OCI-M2 (cell line): ENCODE data around the gene PICALM.
"Not testable (repeated sequence)": the region's sequence is repeated elsewhere in the genome, so short reads cannot be mapped to it uniquely, and the experiment has no call there.

Experiments used
- DNase-seq: peaks from one replicate; lab custom pipeline; 2025; ENCODE audit not compliant: unreplicated experiment; lab: John Stamatoyannopoulos, UW

The PICALM gene

DNA sequence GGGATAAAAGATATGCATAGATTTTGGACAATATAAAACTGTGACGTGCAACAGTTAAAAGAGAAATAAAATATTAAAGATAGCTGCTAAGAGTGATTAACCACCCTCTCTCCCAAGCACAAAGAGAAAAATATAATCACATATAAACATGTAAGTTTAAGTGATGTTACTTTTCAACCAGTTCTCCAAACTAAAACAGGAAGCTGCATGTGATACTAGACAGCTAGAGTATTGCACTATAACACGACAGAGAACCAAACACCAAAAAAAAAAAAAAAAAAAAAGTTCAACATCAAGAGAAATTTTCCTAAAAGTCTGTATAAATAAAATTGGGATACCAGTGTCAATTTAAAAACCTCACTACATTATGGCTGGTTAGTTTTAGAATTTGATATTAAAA is 79.1 kb downstream of the PICALM start:
- no peak for DNase-seq

DNA sequence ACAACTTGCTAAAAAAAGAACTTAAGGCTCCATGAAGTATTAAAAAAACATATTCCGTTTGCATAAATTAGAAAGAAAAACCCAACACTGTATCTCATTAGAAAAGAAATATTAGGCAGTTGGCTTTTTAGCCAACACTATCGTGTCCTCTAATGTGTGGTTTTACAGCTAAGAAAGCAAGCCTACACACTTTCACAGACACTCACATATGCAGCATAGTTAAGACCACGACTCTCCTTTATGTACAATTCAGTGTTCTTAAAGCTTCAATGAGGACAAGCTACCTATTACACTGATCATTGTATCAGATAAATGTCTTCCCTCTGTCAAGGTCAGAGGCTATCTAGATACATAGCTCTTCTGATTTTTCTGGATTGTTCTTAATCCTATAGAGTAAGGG is 80.1 kb downstream of the PICALM start:
- no peak for DNase-seq

DNA sequence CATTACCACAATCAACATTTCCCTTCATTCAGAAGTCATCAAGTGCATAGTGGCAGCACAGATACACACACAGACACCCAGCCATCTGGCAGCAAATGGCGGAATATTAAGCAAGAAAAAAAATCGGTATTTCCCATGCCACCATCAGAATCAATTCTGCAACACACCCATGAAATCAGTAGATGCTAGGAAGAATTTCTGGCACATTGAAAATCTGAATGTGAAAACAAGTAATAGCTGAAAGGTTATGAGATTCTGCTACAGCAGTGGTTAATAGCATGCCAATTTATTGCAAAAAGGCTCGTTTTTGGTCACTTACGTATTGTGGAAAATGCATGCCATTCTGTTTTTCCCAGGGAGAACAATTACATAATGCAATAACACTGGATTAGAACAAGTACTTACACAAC is 91.1 kb downstream of the PICALM start:
- no peak for DNase-seq

DNA sequence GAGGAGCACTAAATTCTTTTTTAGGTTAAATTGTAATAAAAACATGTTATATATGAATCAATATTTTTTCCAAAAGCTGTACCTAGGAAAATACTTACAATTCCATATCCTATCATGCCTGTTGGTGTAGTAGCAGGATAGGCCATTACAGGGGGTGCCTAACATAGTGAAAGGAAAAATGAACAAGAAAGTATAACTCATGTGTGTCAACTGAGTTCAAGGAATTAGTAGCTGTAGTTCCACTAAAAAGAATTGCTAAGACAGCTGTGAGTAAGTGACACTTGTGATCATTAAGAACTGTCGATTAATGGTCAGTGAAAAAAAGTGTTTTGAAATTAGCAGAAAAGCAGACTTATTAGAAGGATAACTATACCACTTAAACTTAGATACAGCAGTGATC is 92.4 kb downstream of the PICALM start:
- DNase-seq: no peak

DNA sequence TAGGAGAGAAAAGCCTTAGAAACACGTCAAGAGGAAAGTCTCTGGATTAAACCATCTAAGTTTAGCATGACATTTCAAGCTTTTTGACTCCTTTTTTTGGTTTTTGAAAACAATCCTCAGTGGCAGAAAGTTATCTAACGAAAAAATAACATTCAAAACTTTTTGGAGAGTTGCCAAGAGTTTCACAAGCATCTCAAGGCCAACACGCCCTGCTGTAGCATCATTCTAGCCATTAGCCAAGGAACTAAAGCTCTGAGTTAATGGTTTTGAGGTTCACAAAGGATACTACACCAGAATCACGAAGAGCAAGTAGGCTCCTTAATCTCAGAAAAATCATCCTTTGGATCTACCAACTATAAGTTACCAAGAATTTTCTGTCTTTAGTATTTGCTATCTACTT is 94.8 kb downstream of the PICALM start:
- DNase-seq: no peak

DNA sequence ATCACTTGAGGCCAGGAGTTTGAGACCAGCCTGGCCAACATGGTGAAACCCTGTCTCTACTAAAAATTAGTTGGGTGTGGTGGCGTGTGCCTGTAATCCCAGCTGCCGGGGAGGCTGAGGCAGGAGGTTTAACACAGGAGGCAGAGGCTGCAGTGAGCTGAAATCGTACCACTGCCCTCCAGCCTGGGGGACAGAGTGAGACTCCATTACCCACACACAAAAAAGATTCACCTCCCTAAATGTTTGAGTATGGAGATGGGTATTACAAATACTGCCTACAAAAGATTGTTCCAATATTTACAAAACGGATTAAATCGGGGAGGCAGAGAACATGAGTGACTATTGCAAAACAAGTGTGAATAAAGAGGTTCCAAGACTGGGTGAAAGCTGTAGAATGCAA is 98.3 kb downstream of the PICALM start:
- no peak for DNase-seq

DNA sequence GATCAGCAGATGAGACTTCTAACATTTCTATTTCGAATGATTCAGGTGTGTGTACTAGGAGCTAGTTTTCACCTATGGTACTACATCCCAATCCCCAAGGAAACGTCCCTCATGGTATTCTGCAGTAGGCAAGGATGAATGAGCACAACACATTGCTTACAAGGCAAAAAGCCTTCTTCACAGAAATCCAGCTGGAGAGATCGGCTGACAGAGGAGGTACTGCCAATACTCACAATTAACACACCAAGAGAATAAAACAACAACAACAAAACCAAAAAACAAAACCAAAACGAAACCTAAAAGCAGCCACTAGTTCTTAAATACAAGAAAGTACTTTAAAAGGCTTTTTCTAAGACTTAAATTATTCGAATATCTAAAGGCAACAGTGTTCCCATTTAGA is 101.4 kb downstream of the PICALM start:
- DNase-seq: no peak

DNA sequence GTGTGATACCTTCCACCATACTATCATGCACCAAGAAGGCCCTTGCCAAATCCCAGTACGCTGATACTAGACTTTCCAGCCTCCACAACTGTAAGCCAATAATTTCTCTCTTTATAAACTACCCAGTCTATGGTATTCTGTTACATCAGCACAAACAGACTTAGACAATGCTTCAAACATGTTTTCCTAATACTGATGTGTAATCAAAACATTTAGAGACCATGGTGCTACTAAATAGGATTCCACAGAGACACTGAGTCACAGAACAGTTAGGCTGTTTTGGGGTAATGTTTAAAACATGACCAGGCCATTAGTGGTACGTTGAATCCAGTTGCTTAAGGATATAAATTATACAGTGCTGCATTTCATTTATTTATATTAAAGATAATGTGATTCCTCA is 103.7 kb downstream of the PICALM start:
- DNase-seq: no peak

DNA sequence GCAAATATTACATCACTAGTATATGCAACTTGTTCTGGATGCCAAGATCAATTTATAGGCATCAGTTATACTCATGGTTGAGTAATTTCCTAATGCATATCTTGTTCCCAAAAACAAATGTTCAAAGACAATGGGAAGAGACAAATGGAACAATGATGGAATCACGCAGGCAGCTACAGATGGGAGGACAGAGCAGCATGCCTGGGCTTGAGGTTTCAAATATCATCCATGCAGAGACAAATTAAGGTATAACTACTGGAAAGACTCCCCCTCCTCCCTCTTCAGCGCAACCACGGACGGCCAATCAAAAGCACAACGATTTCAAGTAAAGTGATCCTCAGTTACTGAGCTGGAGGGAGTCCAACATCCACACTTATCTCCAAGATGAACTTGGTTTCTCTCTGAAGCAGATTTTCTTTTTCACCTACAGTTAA is 106.9 kb downstream of the PICALM start:
- no peak for DNase-seq

DNA sequence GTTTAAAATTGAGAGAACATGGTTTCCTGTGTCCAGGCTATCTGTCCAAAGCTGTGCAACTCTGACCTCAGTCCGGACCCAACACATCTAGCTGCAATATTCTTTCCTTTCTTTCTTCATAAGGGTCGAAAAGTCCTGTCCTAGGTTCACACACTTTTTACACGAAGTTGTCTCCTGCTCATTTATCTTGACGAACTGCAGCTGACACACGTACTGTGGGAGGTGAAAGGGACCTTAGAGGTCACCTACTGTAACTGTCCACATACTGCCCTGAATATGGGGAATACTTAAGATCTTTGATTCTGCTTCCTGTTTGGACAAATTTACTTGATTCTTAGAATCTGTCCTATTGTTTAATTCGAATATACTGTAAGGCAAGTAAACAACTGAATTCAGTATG is 107.8 kb downstream of the PICALM start:
- no peak for DNase-seq

DNA sequence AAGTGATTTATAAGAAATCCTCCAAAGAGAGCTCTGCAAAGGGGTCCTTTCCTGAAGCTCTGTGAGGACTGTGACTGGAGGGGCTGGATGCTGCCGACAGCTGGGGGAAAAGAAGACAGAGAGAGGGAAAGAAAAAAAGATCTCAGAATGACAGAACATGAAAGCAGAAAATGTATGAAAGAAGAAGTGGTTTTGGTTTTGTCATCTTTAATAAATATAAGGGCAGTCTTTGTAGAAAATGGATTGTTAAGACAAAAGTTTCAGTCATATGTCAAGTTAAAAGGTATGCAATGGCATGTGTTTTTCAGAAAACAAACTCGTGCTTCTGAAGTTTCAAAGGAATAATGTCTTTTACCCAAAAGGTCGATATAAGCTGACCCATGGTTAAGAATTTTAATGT is 108.2 kb downstream of the PICALM start:
- DNase-seq: no peak

DNA sequence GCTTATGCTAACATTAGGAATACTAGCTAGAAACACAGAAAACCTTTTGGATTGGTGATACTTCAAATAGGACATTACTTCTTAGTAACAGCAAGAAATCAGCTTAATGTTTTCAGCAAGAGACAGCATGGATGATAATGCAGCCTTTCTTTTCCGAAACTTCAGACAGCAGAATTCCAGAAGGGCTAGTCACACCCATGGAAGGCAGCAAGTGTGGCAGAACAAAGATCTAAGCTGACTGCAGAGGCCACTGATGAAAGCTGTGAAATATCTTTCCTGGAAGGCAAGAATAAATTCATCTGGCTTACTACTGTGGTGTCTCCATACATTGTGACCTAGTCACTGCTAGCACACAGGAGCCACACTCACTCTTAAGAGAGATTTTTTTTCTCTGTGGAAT is 113.4 kb downstream of the PICALM start:
- no peak for DNase-seq

DNA sequence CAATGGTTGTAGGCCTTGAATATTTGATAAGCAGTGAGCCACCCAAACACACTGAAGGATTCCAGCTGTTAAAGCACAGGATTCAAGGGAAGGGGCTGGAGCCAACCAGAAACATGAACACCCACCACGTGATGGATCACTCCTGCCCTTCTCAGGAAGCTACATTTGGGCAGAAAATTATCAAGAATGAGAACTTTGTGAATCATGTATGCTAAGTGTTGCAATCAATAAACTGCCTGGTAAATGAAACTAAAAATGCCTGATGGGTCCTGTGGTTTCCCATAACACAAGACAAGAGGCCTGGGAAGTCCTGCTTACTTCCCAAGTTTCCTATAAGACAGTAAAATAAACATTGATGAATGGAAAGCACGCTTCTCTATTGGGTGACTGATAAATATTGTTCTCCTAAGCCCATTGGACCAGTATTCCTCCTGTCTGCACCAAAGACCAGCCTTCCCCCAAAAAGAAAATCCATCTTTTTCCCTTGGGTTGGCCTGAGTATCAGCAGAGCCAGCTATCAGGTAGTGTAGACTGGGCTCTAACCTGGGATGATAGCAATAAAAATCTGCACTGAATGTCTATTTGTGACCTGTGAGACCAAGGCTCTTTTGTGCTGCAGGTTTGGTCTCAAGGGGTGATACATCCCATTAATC is 115.3 kb downstream of the PICALM start:
- no peak for DNase-seq

DNA sequence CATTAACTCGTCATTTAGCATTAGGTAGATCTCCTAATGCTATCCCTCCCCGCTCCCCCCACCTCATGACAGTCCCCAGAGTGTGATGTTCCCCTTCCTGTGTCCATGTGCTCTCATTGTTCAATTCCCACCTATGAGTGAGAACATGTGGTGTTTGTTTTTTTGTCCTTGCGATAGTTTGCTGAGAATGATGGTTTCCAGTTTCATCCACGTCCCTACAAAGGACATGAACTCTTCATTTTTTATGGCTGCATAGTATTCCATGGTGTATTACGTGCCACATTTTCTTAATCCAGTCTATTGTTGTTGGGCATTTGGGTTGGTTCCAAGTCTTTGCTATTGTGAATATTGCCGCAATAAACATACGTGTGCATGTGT is 116.8 kb downstream of the PICALM start:
- DNase-seq: not testable (repeated sequence)

DNA sequence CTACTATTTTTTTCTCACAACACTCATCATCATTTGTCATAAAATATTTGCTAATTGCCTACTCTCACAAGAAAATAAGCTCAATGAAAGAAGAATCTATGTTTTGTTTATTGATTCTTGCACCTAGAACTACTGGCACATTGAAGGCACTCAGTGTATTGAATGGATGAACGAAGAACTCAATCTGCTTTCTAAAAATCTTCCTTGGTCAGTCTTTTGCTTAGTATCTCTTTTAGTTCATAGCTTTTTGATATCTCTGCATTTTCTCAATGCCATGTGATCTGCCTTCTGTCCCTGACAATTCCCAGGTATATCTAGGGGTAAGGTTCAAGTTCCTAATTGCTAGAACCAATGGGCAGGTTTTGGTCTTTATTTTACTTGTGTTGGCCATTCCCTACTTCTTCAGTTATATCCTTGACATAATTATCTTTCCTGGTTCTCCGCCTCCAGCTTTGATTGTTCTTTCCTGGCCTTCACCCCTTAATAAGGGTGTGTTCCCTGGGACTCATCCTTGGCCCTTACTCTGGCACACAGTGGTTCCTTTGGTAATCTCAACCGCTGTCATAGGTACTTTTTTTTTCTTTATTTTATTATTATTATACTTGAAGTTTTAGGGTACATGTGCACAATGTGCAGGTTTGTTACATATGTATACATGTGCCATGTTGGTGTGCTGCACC is 117.3 kb downstream of the PICALM start:
- no peak for DNase-seq

DNA sequence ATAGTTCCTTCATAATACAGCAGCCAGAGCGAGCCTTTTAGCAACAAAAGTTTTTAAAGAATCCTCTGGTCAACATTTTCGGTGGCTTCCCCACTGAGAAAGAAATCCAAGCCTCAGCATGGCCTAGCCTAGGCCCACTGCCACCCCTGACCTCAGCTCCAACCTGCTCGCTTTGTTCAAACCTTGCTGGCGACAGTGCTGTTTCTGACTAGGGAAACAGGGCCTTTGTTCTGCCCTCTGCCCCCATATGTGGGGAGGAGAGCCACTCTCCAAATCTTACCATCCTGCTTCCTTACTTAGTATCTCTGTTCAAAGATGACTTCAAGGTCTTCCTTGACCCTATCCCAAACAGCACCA is 117.9 kb downstream of the PICALM start:
- no peak for DNase-seq

DNA sequence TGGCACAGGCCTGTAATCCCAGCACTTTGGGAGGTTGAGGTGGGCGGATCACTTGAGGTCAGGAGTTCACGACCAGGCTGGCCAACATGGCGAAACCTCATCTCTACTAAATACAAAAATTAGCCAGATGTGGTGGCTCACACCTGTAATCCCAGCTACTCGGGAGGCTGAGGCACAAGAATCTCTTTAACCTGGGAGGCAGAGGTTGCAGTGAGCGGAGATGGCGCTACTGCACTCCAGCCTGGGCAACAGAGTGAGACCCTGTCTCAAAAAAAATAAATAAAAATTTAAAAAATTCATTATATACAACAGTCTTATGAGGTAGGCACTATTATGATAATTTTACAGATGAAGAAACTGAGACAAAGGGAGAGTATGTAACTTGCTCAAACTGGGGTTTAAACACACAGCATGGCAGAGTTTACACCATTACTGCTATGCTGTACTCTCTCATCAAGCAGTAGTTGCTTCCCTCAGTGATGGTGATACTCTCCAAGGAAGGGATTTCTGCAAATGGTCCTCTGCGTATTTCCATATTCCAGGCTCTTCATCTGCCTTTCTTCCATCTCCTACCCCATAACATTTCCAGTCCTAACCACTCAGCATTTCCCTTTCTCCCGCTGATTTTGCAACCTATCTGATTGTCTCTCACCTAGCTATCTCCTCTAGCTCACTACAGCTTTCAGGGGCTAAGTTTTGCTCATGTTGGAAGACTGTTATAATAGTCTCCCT is 118.4 kb downstream of the PICALM start:
- no peak for DNase-seq

DNA sequence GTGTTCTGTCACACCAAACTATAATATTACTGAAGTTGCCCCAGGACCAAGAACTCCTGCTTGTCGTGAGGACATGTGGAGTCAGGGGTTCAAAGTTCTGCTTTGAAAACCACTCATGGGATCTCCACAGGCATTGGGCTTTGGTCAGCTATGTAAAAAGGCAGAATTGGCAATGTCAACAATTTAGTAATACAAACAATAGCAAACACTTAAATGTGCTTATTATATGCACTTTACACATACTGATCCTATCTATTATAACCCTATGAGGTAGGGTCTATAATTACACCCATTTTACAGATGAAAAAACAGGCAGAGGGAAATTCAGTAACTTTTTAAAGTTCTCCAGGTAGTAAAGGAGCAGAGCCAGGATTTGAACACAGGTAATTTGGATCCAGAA is 119.1 kb downstream of the PICALM start:
- no peak for DNase-seq

DNA sequence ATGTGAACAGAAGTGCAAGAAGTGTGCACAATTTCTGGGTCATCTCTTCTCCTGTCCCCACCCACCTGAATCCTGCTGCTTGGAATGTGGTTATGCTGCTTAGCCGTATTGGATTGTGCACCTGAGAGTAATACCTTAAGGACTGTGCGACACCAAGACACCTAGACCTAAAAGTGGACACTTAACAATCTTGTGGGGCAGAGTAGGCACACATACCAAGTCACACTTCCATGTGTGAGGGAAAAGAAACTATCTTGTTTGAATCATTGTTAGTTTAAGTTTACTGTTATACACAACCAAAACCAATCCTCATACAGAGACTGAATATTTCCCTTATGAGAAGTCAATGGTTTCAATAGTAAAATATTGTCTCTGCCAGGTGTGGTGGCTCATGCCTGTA is 120.0 kb downstream of the PICALM start:
- no peak for DNase-seq

DNA sequence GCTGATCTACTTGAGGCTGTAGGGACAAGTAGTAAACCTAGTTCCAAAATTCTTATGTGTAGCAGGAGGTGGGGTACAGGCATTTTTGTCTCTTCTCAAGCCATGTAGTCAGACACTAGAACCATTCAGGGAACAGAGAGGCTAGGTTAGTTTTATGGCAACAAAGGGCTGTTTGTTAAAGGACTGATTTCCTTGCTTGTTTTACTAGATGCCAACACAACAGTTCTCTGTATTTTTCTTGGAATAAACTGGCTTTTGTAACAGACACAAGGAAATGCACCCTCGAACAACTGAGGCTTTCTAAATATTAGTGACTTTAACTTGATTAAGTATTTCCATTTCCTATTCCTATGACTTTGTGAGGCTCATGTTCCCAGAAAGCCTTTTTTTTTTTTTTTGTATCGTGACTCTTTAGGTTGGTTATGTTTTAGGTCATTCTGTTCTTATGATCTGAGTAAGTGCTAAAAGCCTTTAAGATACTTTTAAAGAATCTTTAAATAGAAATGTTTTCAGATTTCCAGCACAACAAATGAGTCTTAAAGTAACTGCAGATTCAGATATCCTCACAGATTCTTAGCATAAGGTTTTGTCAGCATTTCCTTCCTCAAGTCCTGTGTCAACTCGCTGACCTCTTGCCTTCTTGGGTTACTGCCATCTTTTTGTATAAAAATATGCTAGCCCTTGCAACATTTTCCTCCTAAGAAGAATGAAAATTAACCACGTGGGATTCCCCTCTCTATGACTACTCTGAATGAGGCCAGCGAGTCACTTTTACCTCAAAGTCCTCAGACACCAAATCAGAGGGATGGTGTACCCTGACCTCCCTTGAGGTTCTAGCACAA is 121.2 kb downstream of the PICALM start:
- no peak for DNase-seq

DNA sequence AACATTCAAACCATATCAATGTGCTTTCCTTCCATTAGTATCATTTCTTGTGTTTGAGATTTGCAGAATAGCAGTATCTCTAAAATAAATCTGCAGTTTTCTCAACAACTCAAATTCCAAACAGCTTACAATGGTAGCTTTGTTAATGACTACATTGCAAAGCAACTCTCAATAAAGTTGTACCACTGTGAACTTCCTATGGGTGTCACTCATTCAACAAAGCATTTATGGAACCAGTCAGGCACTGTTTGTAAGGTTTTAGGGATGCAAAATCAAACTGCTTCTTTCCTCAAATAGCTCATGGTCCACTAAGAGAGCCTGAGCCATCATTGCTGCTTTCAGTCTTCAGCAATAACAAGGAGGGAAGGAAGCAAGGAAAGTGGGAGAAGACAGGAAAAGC is 122.7 kb downstream of the PICALM start:
- no peak for DNase-seq

DNA sequence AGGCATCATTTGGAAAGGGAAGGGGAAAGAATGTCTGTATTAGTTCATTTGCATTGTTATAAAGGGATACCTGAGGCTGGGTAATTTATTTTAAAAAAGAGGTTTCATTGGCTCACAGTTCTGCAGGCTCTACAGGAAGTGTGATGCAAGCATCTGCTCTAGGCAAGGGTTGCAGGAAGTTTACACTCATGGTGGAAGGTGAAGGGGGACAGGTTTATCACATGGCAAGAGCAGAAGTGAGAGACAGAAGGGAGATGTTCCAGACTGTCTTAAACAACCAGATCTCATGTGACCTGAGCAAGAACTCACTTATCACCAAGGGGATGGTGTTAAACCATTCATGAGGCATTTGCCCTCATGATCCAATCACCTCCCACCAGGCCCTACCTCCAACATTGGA is 123.1 kb downstream of the PICALM start:
- no peak for DNase-seq
